H1 (cell line): ENCODE measurements around the gene MYMX. TPM values are rescaled to one million over a fixed set of nuclear protein-coding genes. Genes with fewer than 3 reads are reported as not detected.

Source experiments
- ATF2 ChIP-seq: IDR thresholded peaks from 2 replicates; pipeline ENCODE4 v1.6.1; 2012; ENCODE audit warnings: low read length, inconsistent platforms
- BCL11A ChIP-seq, 2 experiments: IDR thresholded peaks; one replicate each; pipeline ENCODE4 v1.6.1; 2011; ENCODE audit warnings: low read depth in 2 of 2, low read length in 2 of 2, mild to moderate bottlenecking in 2 of 2
- CHD7 ChIP-seq: fragments of 300-600 bp; sonication (generic); IDR thresholded peaks from 2 replicates; pipeline ENCODE4 v1.7.1; 2012; ENCODE audit warnings: low read length, moderate library complexity, mild to moderate bottlenecking, inconsistent platforms; ENCODE audit not compliant: insufficient replicate concordance
- KDM5A ChIP-seq: fragments of 200-600 bp; IDR thresholded peaks from 2 replicates; pipeline ENCODE4 v1.7.1; 2012; ENCODE audit warnings: mild to moderate bottlenecking, low read length, inconsistent platforms, mixed read lengths
- POLR2AphosphoS5 ChIP-seq: IDR thresholded peaks from 2 replicates; pipeline ENCODE4 v1.6.1; 2011; ENCODE audit warnings: low read depth, low read length
- TBP ChIP-seq: IDR thresholded peaks from 2 replicates; pipeline ENCODE4 v1.6.1; 2011; ENCODE audit warnings: low read depth, low read length, improper control_type of control experiment
- TCF12 ChIP-seq: IDR thresholded peaks from 2 replicates; pipeline ENCODE4 v1.6.1; 2011; ENCODE audit warnings: low read depth, mild to moderate bottlenecking, low read length
- USF2 ChIP-seq: IDR thresholded peaks from 2 replicates; pipeline ENCODE4 v1.6.1; 2011; ENCODE audit warnings: low read length, improper control_type of control experiment
- polyA plus RNA-seq, 7 experiments: library from polyadenylated mRNA; depleted of rRNA in 3 of 7; stranded (reverse) in 5 of 7; unstranded in 2 of 7; fragments of >200 nt in 5 of 7; fragments of 200-250 nt in 2 of 7; gene quantifications; 1 replicate in 5 of 7; 2 replicates in 1 of 7; 4 replicates in 1 of 7; pipeline versions ENCODE4 v1.2.1 to v1.2.3, GENCODE V29; 2011 to 2013; ENCODE audit warnings: missing spikeins in 2 of 7, mixed read lengths in 2 of 7
- total RNA-seq: library from RNA; stranded (reverse); fragmentation: NEBNext Ultra II Directional; extraction: Animal tissue kit (Norgen Biotek cat#: 25700); gene quantifications from 2 replicates; pipeline ENCODE4 v1.2.1, GENCODE V29; 2021

MYMX gene
- total and polyA plus RNA-seq, 2 of the 8 experiments (the other 6 are each of a cell fraction or from before 2014, with no cell fraction given) = 4.7 to 6.9 TPM

- TF ChIP-seq CHD7 = no peak
- no peak for TF ChIP-seq KDM5A
- TF ChIP-seq TBP = peak; percentile 68
- no peak for TF ChIP-seq USF2
- 0 out of 2 replicates have a peak, but pooled peaks have one; percentile 32 for TF ChIP-seq ATF2
- TF ChIP-seq BCL11A (IDR thresholded peaks at IDR 0.05; ENCODE audit: low read depth in 2 of 2, low read length in 2 of 2) = no peak
- TF ChIP-seq POLR2AphosphoS5 = peak; percentile 84
- TF ChIP-seq TCF12 = no peak
Measured at GRCh38 chr6:44202332-44202971, 14.3 kb upstream of the MYMX start (continued).
